ENCODE measurements around the gene MARCHF5.
"Not testable (repeated sequence)": the region's sequence is repeated elsewhere in the genome, so short reads cannot be mapped to it uniquely, and the experiment has no call there.

The MARCHF5 gene

DNA sequence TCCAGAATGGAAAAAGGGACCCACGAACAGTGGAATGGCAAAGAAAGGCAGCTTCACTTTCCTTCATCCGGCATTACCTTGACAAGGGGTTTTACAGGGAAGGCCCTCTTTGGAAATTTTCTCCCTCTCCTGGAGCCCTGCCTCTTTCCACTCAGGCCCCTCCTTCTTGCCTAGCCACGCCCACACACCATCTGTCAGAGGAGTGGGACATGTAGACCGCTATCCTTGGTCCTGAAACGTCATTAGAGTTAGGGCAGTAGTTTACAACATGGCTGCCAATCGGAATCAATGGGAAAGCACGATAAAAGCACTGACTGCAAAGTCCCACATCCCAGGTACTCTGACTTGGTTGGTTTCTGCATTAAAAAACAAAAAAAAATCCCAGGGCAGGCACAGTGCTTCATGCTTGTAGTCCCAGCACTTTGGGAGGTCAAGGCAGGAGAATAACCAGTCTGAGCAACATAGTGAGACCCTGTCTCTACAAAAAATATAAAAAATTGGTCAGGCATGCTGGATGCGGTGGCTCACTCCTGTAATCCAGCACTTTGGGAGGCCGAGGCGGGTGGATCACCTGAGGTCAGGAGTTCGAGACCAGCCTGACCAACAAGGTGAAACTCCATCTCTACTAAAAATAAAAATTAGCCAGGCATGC, 96.4 kb downstream of the MARCHF5 start:
- DNase-seq (ENCODE audit: low spot score): peak; percentile 25

DNA sequence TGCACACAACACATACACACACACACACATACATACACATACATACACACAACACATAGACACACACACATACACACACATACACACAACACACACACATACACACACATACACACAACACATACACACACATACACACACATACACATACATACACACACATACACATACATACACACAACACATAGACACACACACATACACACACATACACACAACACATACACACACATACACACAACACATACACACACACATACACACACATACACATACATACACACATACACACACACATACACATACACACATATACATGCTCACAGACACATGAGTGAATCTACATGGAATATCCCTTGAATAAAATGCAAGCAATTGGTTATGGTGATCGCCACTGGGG, 102.2 kb downstream of the MARCHF5 start:
- not testable (repeated sequence) for DNase-seq (ENCODE audit: low spot score)

DNA sequence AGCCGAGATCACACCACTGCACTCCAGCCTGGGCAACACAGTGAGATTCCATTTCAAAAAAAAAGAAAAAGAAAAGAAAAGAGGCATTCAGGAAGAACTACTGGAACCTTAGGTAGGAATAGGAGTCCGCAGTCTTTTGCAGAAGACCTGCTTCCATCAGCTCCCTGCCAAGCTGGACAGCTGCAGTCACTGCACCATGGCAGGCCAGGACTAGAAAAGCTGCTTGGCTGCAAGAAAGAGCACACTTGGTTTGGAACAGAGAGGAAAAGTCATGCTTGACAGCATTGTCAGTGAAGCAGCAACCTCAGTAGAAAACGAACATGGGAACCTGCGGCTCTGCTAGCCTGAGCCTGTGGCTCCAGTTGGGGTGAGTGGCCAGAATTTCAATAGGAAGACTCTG, 104.3 kb downstream of the MARCHF5 start:
- no peak for DNase-seq (ENCODE audit: low spot score)

DNA sequence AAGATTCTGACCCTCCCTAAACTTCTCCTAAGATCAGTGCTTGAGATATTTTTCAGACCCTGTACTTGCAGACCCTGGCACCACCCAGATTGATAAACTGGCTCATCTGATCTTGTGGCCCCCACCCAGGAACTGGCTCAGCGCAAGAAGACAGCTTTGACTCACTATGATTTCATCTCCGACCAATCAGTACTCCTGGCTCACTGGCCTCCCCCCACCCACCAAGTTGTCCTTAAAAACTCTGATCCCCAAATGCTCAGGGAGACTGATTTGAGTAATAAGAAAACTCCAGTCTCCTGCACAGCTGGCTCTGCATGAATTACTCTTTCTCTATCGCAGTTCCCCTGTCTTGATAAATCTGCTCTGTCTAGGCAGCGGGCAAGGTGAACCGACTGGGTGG, 111.3 kb downstream of the MARCHF5 start:
- DNase-seq (ENCODE audit: low spot score): not testable (repeated sequence)
